GM18519 (cell line): ENCODE measurements around the gene NLRP6.
A peak's percentile ranks its signal among the peaks of the same experiment; 100 is the strongest.
"Not testable (repeated sequence)": the region's sequence is repeated elsewhere in the genome, so short reads cannot be mapped to it uniquely, and the experiment has no call there.

Experiments used
- ATAC-seq: cut with Tn5 transposase; IDR thresholded peaks from one replicate; pipeline ENCODE4 v1.9.1; 2021; ENCODE audit warnings: mild to moderate bottlenecking, moderate library complexity; ENCODE audit not compliant: unreplicated experiment, low FRiP score

Gene NLRP6

DNA sequence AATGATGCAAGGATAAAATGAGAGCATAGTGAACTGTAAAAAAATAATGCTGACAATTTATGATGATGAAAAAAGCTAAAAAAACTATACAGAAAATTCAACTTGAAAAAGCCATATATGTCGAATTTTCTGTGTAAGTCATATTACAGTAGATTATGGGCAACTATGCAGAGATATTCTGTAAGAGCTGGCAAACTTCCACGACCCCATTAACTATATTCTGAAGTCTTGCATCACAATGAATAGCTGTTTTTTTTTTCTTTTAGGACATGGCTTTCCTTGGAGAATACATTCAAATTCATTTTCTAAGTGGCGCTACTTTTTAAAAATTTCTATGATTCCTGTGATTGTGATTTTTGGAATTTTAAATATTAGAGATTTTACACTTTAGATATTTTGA lies 23.0 kb upstream of the NLRP6 start:
- no peak for ATAC-seq

- no peak for ATAC-seq
These were observed 22.4 kb upstream of the NLRP6 start for GRCh38 chr11:255816-256215.

DNA sequence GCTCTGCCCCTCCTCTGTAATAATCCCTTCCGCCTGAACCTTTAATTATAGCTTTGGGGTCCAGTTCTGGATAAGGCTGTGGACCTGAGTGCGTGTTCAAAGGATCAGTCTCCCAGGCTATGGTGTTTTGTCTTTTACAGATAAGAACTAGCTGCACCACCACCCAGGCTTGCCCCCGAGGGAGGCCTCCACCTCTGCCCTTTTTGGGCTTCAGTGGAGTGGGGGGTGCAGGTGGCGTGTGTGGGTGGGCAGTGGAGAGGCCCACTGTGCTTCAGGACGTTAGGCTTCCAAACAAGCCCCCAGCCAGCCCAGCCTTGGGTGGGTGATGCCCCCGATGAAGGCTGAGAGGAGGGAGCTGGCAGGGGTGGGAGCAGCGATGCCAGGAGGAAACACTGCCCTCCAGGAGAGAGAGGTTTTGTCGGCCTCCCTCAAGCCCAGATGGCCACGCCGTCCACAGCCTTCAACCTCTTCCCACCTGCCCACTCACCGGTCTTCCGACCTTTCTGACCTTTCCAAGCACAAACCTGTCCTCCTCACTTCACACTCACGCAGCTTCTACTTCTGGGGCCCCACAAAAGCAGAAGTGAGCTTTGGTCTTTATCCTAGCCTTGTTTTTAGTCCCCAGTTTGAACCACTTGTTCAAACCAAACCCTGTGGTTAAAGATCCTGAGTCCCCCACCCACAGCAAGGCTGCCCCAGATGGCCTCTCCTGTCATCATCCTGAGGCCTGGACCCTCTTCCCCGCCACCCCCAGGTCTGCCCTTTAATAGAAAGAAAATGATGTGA lies 21.1 kb upstream of the NLRP6 start:
- no peak for ATAC-seq

DNA sequence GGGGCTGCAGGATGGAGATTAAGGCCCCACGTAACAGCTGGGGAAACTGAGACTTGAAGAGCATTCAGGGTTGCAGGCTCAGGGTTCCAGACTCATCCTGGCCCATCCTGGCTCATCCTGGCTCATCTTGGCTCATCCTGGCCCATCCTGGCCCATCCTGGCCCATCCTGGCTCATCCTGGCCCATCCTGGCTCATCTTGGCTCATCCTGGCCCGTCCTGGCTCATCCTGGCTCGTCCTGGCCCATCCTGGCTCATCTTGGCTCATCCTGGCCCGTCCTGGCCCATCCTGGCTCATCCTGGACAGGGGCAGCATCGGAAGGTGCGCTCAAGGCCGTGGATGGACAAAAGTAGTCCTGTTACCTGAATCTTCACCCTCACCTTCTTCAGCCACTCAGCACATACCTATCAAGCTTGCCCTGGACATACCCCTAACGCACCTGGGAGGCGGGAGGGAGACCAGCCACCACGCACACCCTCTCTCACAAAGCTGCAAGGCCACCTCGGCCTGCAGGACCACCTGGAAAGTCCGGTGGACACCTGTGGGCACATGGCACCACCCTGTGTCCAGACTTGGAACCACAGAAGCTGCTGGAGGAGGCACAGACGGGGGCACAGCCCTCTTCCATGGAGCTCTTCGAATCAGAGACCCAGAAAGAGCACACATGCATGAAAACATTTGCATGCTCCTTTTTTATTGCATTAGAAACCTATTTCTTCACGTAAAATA lies 20.3 kb upstream of the NLRP6 start:
- ATAC-seq: no peak

- no peak for ATAC-seq
These were observed 18.8 kb upstream of the NLRP6 start for GRCh38 chr11:259413-259812.

DNA sequence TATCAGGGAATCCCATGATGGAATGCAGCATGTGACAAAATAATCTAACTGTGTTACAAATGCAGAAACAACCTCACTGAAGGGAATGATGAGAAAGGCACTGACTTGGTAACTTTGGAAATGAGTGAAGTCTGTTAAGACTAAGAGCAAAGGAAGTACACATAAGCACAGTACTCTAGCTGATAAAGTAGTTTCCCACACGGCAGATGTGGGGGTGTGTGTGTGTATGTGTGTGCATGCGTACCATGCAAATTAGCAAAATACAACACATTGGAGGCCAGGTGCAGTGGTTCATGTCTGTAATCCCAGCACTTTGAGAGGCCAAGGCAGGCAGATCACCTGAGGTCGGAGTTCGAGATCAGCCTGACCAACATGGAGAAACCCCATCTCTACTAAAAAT lies 16.6 kb upstream of the NLRP6 start:
- no peak for ATAC-seq

DNA sequence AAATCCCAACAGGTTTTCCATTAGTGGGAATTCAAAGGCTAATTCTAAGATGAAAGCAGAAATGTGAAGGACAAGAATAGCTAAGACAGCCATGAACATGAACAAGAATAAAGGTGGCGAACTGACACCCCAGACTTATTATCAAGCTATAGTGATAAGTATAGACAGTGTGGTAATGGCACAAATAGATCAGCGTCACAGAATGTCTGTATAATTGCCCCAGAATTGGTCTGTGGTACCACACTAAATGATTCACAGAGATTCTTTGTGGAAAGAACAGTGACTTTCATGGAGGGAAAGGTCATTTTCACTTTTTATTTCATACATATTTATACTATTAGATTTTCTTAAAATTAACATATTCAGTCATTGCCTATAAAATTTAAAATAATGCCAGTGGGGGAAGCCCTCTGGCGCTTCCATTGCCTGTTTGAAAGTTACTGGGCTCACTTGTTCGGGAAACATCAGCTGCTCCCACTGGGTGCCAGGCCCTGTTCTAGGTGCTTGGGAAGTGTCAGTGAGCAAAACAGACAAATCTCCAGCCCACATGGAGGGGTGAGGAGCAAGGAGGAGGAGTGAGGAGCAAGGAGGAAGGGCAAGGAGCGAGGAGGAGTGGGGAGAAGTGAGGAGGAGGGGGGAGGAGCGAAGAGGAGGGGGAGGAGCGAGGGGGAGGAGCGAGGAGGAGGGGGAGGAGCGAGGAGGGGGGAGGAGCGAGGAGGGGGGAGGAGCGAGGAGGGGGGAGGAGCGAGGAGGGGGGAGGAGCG lies 11.3 kb upstream of the NLRP6 start:
- ATAC-seq: no peak

GRCh38 chr11:267491-267994 lies 10.7 kb upstream of the NLRP6 start:
- no peak for ATAC-seq

DNA sequence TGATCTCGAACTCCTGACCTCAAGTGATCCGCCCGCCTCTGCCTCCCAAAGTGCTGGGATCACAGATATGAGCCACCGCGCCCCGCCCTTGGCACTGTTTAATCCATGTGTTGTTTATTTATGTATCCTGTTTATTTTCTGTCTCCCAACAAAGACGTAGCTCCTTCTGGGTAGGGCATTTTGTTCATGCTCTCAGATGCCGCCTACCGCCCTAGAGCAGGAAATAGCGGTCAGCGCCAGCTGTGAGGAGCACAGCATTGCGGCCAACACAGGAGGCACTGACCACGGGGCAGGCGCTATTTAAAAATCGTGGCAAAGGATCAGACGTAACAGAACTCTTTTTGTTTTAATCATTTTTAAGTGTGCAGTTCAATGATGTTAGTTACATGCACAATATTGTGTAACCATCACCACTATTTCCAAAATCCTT lies 9.5 kb upstream of the NLRP6 start:
- ATAC-seq: not testable (repeated sequence)

- peak; percentile 68 for ATAC-seq
These were observed 8.9 kb upstream of the NLRP6 start for GRCh38 chr11:269146-269890.

- ATAC-seq: no peak
These were observed 7.5 kb upstream of the NLRP6 start for GRCh38 chr11:270451-271318.

DNA sequence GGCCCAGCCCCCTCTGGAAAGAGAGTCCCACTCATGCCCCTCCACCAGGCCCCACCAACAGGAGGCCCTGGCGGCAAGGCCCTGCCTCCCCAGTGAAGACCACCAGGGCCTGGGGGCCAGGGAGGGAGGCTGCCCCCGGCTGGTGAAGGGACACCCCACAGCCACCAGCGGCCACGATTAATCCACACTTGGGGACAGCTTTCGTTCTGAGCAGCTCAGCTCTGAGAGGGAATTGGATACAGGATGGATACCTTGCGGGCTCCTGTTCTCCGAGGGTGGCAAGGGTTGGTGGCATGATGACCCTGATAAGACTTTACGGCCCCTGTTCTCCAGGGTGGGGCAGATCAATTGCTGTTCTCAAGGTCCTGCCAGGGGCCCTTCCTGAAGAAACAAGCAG lies 6.9 kb upstream of the NLRP6 start:
- no peak for ATAC-seq

DNA sequence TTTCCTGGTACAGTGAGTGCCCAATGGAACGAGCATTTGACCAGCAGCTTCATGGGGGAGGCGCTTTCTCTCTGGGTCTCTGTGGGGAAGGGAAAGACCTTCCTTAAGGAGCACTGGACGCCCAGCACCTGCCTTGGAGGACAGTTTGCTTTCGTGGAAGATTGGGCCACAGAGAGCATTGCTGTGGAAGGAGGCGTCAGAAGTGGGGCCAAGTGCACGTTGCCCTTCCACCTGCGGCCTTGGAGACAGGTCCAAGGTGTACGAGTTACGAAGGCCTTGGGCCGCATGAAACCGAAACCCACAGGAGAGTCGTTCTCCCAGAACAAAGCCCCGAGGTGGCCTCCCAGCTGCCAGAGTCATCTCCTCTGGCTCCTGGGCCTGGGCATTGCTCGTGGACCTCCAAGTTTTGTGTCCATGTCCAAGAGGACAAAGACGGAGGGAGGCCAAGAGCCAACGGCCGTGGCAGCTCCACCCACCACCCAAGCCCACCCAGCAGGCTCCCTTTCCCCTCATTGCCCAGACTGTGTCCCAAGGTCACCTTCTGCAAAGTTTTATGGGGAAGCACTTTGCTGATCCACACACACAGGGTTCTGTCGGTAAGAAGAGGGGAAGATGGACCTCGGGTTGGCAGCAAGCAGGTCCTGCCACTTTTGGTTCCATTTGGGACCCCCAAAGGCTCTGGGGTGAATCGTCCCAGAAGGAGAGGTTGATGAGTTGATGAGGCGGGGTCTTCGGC lies 5.8 kb upstream of the NLRP6 start:
- no peak for ATAC-seq

DNA sequence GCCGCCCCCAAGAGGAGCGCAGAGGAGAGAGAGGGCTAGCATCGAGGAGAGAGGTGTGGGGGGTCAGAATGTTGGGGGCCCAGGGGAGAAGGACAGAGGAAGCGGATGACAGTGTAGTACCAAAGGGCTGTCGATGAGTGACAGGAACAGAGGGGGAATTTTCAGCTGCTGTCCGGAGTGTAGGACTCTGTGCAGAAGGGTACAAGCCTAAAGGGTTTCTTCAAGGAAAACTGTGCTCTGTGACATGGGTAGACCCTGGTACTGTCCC lies 5.3 kb upstream of the NLRP6 start:
- no peak for ATAC-seq

DNA sequence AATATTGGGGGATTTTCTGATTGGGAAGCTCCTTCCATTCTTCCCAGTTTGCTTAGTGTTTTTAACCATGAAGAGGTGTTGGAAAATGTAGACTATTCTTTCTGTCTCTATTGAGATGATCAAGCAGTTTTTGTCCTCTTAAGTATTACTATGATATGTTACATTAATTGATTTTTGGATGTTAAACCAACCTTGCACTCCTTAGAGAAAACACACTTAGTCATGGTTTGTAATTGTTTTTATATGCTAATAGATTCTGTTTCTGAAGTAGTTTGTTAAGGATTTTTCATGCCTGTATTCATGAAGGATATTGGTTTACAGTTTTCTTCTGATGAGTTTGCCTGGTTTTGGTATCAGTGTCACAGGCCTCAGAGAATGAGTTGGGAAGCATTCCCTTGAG lies 2.0 kb upstream of the NLRP6 start:
- no peak for ATAC-seq

DNA sequence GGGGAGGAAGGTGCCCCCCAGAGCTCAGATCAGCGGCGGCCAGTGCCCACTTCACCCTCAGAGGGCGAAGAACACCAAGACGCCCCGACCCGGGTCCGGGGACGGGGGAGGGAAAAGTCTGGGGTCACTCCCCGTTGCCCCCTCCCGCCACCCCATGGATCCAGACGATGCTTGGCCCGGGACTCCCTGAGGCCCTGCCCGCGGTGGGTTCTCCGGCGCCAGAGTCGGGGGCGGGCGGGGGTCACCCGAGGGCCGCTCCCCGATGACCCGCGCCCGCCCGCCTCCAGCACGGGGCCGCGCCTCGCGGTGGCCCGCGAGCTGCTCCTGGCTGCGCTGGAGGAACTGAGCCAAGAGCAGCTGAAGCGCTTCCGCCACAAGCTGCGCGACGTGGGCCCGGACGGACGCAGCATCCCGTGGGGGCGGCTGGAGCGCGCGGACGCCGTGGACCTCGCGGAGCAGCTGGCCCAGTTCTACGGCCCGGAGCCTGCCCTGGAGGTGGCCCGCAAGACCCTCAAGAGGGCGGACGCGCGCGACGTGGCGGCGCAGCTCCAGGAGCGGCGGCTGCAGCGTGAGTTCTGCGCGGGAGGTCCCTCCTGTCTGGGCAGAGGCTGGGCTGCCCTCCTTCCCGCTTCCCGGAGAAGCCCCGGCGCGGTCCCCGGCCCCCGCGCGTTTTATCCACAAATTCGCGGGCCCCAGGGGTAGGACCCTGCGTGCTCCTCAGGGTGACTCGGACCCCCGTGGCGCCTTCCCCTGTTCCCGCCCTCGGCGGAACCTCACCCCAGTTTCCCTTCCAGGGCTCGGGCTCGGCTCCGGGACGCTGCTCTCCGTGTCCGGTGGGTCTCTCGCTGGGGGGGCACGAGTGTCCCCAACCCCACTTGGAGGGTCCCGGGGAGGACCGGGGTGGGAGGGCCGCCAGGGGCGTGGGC lies 1.1 kb downstream of the NLRP6 start:
- no peak for ATAC-seq

DNA sequence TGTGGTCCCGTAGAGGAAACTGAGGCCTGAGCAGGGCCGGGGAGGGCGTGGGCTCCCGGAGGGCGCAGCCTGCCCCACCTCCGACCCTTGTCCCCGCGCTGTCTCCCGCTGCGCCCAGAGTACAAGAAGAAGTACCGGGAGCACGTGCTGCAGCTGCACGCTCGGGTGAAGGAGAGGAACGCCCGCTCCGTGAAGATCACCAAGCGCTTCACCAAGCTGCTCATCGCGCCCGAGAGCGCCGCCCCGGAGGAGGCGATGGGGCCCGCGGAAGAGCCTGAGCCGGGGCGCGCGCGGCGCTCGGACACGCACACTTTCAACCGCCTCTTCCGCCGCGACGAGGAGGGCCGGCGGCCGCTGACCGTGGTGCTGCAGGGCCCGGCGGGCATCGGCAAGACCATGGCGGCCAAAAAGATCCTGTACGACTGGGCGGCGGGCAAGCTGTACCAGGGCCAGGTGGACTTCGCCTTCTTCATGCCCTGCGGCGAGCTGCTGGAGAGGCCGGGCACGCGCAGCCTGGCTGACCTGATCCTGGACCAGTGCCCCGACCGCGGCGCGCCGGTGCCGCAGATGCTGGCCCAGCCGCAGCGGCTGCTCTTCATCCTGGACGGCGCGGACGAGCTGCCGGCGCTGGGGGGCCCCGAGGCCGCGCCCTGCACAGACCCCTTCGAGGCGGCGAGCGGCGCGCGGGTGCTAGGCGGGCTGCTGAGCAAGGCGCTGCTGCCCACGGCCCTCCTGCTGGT lies 1.9 kb downstream of the NLRP6 start:
- no peak for ATAC-seq
